Right lobe of liver (tissue), 6 donors: Measurements from ENCODE around the gene SHMT2. TPM values are rescaled to one million over a fixed set of nuclear protein-coding genes. Genes with fewer than 3 reads are reported as not detected.

Source experiments
- ATAC-seq, 4 donors: fragments of 200-7000 bp; cut with Tn5 transposase; one replicate each; pipeline ENCODE4 v1.9.1; 2020; ENCODE audit warnings: mild to moderate bottlenecking in 4 of 4, moderate library complexity in 4 of 4
- DNase-seq, 3 donors: peaks; one replicate each; pipeline ENCODE4 v3.0.0-alpha.2; 2020
- H3K27ac ChIP-seq, 3 donors: fragments of 200-600 bp; one replicate each; pipeline ENCODE4 v1.8.0; 2022
- H3K27me3 ChIP-seq, 2 donors: fragments of 200-600 bp; one replicate each; pipeline ENCODE4 v1.8.0; 2022
- H3K36me3 ChIP-seq, 4 donors: fragments of 200-600 bp; sonication (generic) in 1 of 4; one replicate each; pipeline versions ENCODE4 v1.5.1 to v1.8.0; 2017 to 2022; ENCODE audit warnings: control low read depth in 1 of 4
- H3K4me1 ChIP-seq, 4 donors: fragments of 200-600 bp; sonication (generic) in 1 of 4; one replicate each; pipeline versions ENCODE4 v1.5.1 to v1.8.0; 2017 to 2022; ENCODE audit warnings: control low read depth in 1 of 4
- H3K4me3 ChIP-seq, 3 donors: fragments of 200-600 bp; one replicate each; pipeline ENCODE4 v1.8.0; 2022
- H3K9me3 ChIP-seq, 4 donors: fragments of 200-600 bp; sonication (generic) in 1 of 4; one replicate each; pipeline versions ENCODE4 v1.5.1 to v1.8.0; 2017 to 2022; ENCODE audit warnings: control low read depth in 1 of 4
- CTCF ChIP-seq, 4 donors: fragments of 200-600 bp in 3 of 4; fragments of 450-650 bp in 1 of 4; IDR thresholded peaks; one replicate each; pipeline versions ENCODE4 v1.5.1 to v1.8.0; 2016 to 2022; ENCODE audit warnings: antibody characterized with exemption in 4 of 4, mild to moderate bottlenecking in 2 of 4
- POLR2A ChIP-seq: fragments of 450-650 bp; IDR thresholded peaks from one replicate; pipeline ENCODE4 v1.6.1; 2017; ENCODE audit warnings: antibody characterized with exemption, mild to moderate bottlenecking
- WGBS: methylation state at CpG from one replicate; pipeline ENCODE4 v1.1.6; 2018; ENCODE audit warnings: low coverage, low lambda C conversion rate; ENCODE audit not compliant: insufficient coverage; ENCODE audit errors: missing lambda C conversion rate; 5-methylcytosine and 5-hydroxymethylcytosine counted together
- intact Hi-C, 2 donors: fragments of 100-400 bp; cut with DNase I; formaldehyde crosslinking; loops; one replicate each; pipeline versions ENCODE4 v1.11.2 to v1.14.1; 2022
- total RNA-seq, 6 experiments: library from RNA; depleted of rRNA in 2 of 6; stranded (reverse); fragments of >200 nt in 2 of 6; fragmentation: NEBNext Ultra II Directional in 3 of 6; extraction: Animal tissue kit (Norgen Biotek cat#: 25700) in 3 of 6; gene quantifications; one replicate each; pipeline versions ENCODE4 v1.1.0 to v1.2.4, GENCODE V29; 2016 to 2023
- donor health status: DM: no; HTN: yes; CAD: no.
- donor health status: DM: no; HTN: no; CAD: no.
- donor health status: DM: no; HTN: no; CAD: no.
- donor health status: DM: no; HTN: yes; CAD: no.
- donor health status: DM: no; HTN: yes; CAD: no.

Gene SHMT2
- total RNA-seq, 6 experiments from 2014 or later: 157 to 228 (median 194) TPM

DNA sequence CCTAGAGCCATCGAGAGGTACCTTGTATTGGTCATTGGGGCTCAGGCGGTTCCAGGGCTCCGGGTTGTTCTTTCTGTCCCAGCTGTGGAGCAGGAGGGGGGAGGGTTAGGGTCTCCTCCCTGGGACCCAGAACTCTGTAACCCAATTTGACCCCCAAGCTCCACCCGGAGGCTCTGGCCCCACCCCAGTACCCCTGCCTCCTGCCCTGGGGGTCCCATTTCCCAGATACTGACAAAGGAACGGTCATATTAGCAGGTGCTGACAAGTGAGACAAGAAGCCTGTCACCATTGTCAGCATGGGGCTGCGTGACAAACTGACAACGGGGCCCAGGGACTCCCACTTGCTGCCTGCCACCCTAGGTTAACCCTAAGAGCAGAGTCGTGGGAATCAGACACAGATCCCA lies 6.2 kb downstream of the SHMT2 start:
- Histone ChIP-seq H3K9me3 (no peaks in the 10 kb centered on the region), H3K36me3 (peaks cover 0 to 31% (median 15%) of the 10 kb centered on the region in 4 donors), H3K4me3 (peak overlapping the region in 1 of 3 donors; percentile 3), H3K27me3 (no peaks in the 10 kb centered on the region), H3K4me1 (peaks cover 0 to 63% (median 20%) of the 10 kb centered on the region in 4 donors), H3K27ac (peak overlapping the region in 1 of 3 donors; percentile 77)
- peak in 1 of 3 donors; percentile 14 for DNase-seq
- TF ChIP-seq CTCF (IDR thresholded peaks at IDR 0.05) (no peak), POLR2A (peak; percentile 3)
- intact Hi-C loops: no loop called here
- 64% methylated on average over 3 of the region's 8 CpGs for WGBS
- ATAC-seq: no peak

DNA sequence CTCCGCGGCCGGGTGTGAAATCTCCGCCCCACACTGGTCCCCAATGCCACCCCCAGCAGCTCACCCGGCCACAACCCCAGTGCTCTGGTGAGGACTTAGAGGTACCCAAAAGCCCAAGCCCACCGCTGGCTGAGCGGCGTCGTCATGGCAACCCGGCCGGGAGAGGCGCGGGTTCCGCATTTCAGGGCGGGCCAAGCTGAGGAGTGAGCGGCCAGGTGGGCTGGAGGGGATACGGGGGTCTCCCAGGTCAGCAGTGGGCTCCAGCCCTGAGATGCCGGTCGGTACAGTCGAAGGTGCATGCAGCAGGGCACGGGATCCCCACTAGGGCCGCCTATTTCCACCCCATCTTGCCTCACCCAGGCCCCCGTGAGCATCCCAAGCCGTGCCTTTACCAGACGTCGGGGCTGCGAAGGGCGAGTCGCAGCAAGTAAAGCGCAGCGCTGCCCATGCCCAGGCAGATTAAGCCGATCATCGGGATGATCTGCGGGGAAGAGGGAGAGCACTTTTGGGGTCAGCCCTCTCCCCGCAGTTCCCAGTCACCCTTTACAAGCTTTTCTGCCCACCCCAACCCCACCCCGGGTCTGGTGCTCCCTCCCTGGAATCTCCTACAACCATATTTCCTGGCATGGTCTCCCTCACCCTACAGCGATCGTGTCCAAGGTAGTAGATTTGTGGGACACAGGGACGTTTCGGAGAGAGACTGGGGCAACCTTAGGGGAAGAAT lies 6.9 kb downstream of the SHMT2 start:
- peaks cover 0 to 59% (median 24%) of the 10 kb centered on the region in 4 donors for H3K4me1 ChIP-seq
- WGBS: 24% methylated on average over 11 of the region's 40 CpGs
- H3K27me3 ChIP-seq: no peaks in the 10 kb centered on the region
- peak overlapping the region in 1 of 3 donors; percentile 3 for H3K4me3 ChIP-seq
- TF ChIP-seq CTCF (IDR thresholded peaks at IDR 0.05) (no peak), POLR2A (no peak)
- H3K36me3 ChIP-seq: peaks cover 0 to 31% (median 15%) of the 10 kb centered on the region in 4 donors
- H3K27ac ChIP-seq: no peak overlapping the region
- intact Hi-C loops: no loop called here
- H3K9me3 ChIP-seq: no peaks in the 10 kb centered on the region
- peak in 1 of 3 donors; percentile 53 for DNase-seq
- ATAC-seq: no peak

- Histone ChIP-seq H3K27me3 (peaks cover 0 to 6% of the 10 kb centered on the region in 2 donors), H3K4me3 (no peak overlapping the region)
Observed at GRCh38 chr12:57236925-57237595, 7.5 kb downstream of the SHMT2 start.

DNA sequence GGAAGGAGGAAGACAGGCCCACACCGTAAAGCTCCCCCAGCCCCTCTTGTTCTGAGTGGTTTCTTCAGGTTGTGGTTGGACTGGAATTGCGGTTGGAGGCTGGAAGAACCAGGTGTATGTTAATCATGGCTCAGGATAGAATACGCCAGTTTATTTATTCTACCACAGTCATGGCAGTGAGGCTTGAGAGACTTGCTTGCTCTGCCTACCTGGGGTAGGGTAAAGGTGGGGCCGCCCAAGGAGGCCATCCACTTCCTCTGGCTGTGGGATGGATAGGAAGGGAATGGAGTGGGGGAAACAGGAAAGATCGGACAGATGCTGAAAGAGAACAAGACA lies 8.1 kb downstream of the SHMT2 start:
- intact Hi-C loops: no loop called here
- DNase-seq: no peak
- Histone ChIP-seq H3K36me3 (peaks cover 0 to 22% (median 11%) of the 10 kb centered on the region in 4 donors), H3K9me3 (no peaks in the 10 kb centered on the region), H3K4me1 (peaks cover 0 to 54% (median 20%) of the 10 kb centered on the region in 4 donors), H3K27me3 (peaks cover 0 to 7% of the 10 kb centered on the region in 2 donors), H3K4me3 (no peak overlapping the region), H3K27ac (no peak overlapping the region)
- 35% methylated on average over 5 of the region's 5 CpGs for WGBS
- TF ChIP-seq CTCF (IDR thresholded peaks at IDR 0.05): no peak
- no peak for TF ChIP-seq POLR2A
- ATAC-seq: no peak

More at GRCh38 chr12:57236925-57237595, 7.5 kb downstream of the SHMT2 start:
- intact Hi-C loops: no loop called here
- TF ChIP-seq CTCF (IDR thresholded peaks at IDR 0.05) (no peak), POLR2A (no peak)
- Histone ChIP-seq H3K27ac (no peak overlapping the region), H3K9me3 (no peaks in the 10 kb centered on the region), H3K36me3 (peaks cover 0 to 27% (median 15%) of the 10 kb centered on the region in 4 donors), H3K4me1 (peaks cover 0 to 54% (median 21%) of the 10 kb centered on the region in 4 donors)
- ATAC-seq (no peak), DNase-seq (no peak)
- 33% methylated on average over 3 of the region's 9 CpGs for WGBS
